CD4-positive, alpha-beta T cell (primary cell): ENCODE measurements around the gene SEC22C. TPM values are rescaled to one million over a fixed set of nuclear protein-coding genes. Genes with fewer than 3 reads are reported as not detected.

Source experiments
- ATAC-seq: fragments of 200-7000 bp; cut with Tn5 transposase; one replicate; pipeline ENCODE4 v1.10.0; 2022; ENCODE audit warnings: mild to moderate bottlenecking; ENCODE audit not compliant: poor library complexity
- CTCF ChIA-PET: fragments of 350-600 bp; sonication (Branson Sonifier 250); formaldehyde crosslinking; loops from one replicate; lab custom pipeline; 2021; ENCODE audit warnings: antibody characterized with exemption, inconsistent platforms; lab: Charles Lee
- POLR2A ChIA-PET: fragments of 350-600 bp; sonication (Branson Sonifier 250); formaldehyde crosslinking; loops from one replicate; lab custom pipeline; 2021; ENCODE audit warnings: antibody characterized with exemption, inconsistent platforms; lab: Charles Lee
- DNase-seq, 14 experiments: peaks; one replicate each; pipeline ENCODE4 v3.0.0-alpha.2; 2013 to 2020; ENCODE audit warnings: mixed read lengths in 2 of 14
- H3K27ac ChIP-seq, 2 donors: one replicate each; pipeline versions ENCODE4 v1.5.1 to v1.7.0; 2013; ENCODE audit warnings: low read length in 2 of 2, low read depth in 1 of 2, mild to moderate bottlenecking in 1 of 2
- H3K27me3 ChIP-seq, 2 experiments: 1 replicate in 1 of 2; 2 replicates in 1 of 2; pipeline versions ENCODE4 v1.6.1 to v1.7.0; 2013; ENCODE audit warnings: low read length in 2 of 2, control low read depth in 1 of 2, mild to moderate bottlenecking in 1 of 2, moderate library complexity in 1 of 2; ENCODE audit not compliant: insufficient read depth in 2 of 2, control insufficient read depth in 1 of 2
- H3K36me3 ChIP-seq: one replicate; pipeline ENCODE4 v1.6.1; 2013; ENCODE audit warnings: low read length, control low read depth; ENCODE audit not compliant: insufficient read depth
- H3K4me1 ChIP-seq: one replicate; pipeline ENCODE4 v1.6.1; 2013; ENCODE audit warnings: low read length, control low read depth; ENCODE audit not compliant: insufficient read depth
- H3K4me3 ChIP-seq: one replicate; pipeline ENCODE4 v1.5.1; 2013; ENCODE audit warnings: mild to moderate bottlenecking, low read length, moderate library complexity
- H3K9me3 ChIP-seq, 2 experiments: 1 replicate in 1 of 2; 2 replicates in 1 of 2; pipeline versions ENCODE4 v1.6.1 to v1.7.0; 2013; ENCODE audit warnings: low read length in 2 of 2, mild to moderate bottlenecking in 2 of 2, control low read depth in 1 of 2, moderate library complexity in 1 of 2; ENCODE audit not compliant: control insufficient read depth in 1 of 2, insufficient read depth in 1 of 2
- H3K27ac Mint-ChIP-seq: one replicate; pipeline ENCODE4 v1.8.0; 2020; ENCODE audit warnings: mixed read lengths
- H3K27me3 Mint-ChIP-seq: one replicate; pipeline ENCODE4 v1.8.0; 2021; ENCODE audit warnings: mixed read lengths
- H3K36me3 Mint-ChIP-seq: one replicate; pipeline ENCODE4 v1.8.0; 2021; ENCODE audit warnings: low read depth, mixed read lengths
- H3K4me1 Mint-ChIP-seq: one replicate; pipeline ENCODE4 v1.8.0; 2021; ENCODE audit warnings: low read depth, mixed read lengths
- H3K4me3 Mint-ChIP-seq: one replicate; pipeline ENCODE4 v1.8.0; 2020; ENCODE audit warnings: mild to moderate bottlenecking, mixed read lengths
- H3K9me3 Mint-ChIP-seq: one replicate; pipeline ENCODE4 v1.8.0; 2020; ENCODE audit warnings: mixed read lengths
- CTCF ChIP-seq: fragments of 200-600 bp; IDR thresholded peaks from one replicate; pipeline ENCODE4 v1.8.0; 2022; ENCODE audit warnings: antibody characterized with exemption, mild to moderate bottlenecking
- intact Hi-C, 2 experiments: fragments of 100-400 bp; cut with DNase I in 1 of 2; cut with micrococcal nuclease in 1 of 2; formaldehyde crosslinking; loops; one replicate each; pipeline versions ENCODE4 v1.15.1 to v1.9.0; 2023 to 2025; cut with DNase I, micrococcal nuclease
- total RNA-seq, 174 experiments: library from RNA in 2 of 174; stranded (reverse) in 2 of 174; gene quantifications; one replicate each; pipeline ENCODE4 v1.2.3 and lab custom pipeline; 2021 to 2026

Gene SEC22C
- total RNA-seq, 2 experiments from 2014 or later, result 73.6 to 75.4 TPM

GRCh38 chr3:42556089-42556632, 25.6 kb downstream of the SEC22C start:
- Mint-ChIP-seq H3K27ac (peak overlapping the region; percentile 92), H3K36me3 (peaks cover 77% of the 10 kb centered on the region), H3K9me3 (no peaks in the 10 kb centered on the region), H3K4me1 (peaks cover 47% of the 10 kb centered on the region), H3K27me3 (no peaks in the 10 kb centered on the region), H3K4me3 (peak overlapping the region; percentile 54)
- H3K4me3 ChIP-seq, result no peak overlapping the region
- H3K27me3 ChIP-seq, result no peaks in the 10 kb centered on the region
- ChIA-PET POLR2A (interaction anchor here (0.7 to 1.2 kb wide), 9 partner anchors 13 to 337 kb away, joined by 3 to 13 read pairs (median 3); partner anchors contain the start of genes NKTR, SEC22C, SS18L2 and VIPR1), CTCF (no interaction called here)
- H3K4me1 ChIP-seq, result peaks cover 41% of the 10 kb centered on the region
- intact Hi-C loops, result loop anchor here in 1 of 2 experiments (2.0 to 5.0 kb wide), 3 partner anchors 27 to 53 kb away; partner anchors contain the start of genes NKTR and VIPR1
- H3K9me3 ChIP-seq, result no peaks in the 10 kb centered on the region
- peak; percentile 31 to 87 (median 46) for DNase-seq
- H3K36me3 ChIP-seq, result peaks cover 53% of the 10 kb centered on the region
- TF ChIP-seq CTCF, result no peak
- ATAC-seq, result peak; percentile 86
- peak overlapping the region; percentile 58 to 73 for H3K27ac ChIP-seq

- DNase-seq, result no peak
- intact Hi-C loops, result no loop called here
- ChIA-PET CTCF (interaction anchor here (1.2 kb wide), 1 partner anchor 49 kb away, joined by 3 read pairs; no protein-coding TSS in a partner anchor), POLR2A (interaction anchor here (1.0 to 2.6 kb wide), 3 partner anchors 12 to 51 kb away, joined by 3 to 8 read pairs (median 4); partner anchors contain the start of gene VIPR1)
- ATAC-seq, result no peak
- peaks cover 44% of the 10 kb centered on the region for H3K36me3 ChIP-seq
- no peaks in the 10 kb centered on the region for H3K27me3 ChIP-seq
- TF ChIP-seq CTCF, result no peak
- H3K4me1 Mint-ChIP-seq, result peaks cover 42% of the 10 kb centered on the region
- no peak overlapping the region for H3K4me3 Mint-ChIP-seq
- H3K4me3 ChIP-seq, result no peak overlapping the region
- H3K27ac Mint-ChIP-seq, result peak overlapping the region; percentile 68
- peaks cover 41% of the 10 kb centered on the region for H3K4me1 ChIP-seq
- no peaks in the 10 kb centered on the region for H3K27me3 Mint-ChIP-seq
- H3K36me3 Mint-ChIP-seq, result peaks cover 80% of the 10 kb centered on the region
- peak overlapping the region in 1 of 2 donors; percentile 9 for H3K27ac ChIP-seq
- H3K9me3 Mint-ChIP-seq, result no peaks in the 10 kb centered on the region
- H3K9me3 ChIP-seq, result no peaks in the 10 kb centered on the region
These were observed 28.9 kb downstream of the SEC22C start for GRCh38 chr3:42552830-42553229.

DNA sequence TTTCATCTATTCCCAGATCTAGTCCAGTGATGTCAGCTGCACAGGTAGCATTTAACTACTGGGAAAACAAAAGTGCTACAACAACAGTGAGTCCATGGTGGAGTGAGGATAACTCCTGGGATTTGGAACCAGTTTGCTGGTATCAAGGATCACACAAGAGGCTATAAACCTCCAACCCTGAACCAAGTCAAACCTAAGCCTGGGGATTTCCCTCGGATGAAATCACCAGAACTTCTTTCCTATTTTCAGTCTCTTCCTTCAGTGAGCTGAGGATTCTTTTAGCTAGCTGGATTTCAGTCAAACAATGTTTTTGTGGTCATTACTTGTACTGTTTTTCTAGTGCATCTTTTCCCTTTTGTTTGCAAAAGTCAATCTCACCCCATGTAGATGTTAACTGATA, 31.5 kb downstream of the SEC22C start:
- peaks cover 65% of the 10 kb centered on the region for H3K36me3 Mint-ChIP-seq
- no peaks in the 10 kb centered on the region for H3K9me3 Mint-ChIP-seq
- Histone ChIP-seq H3K27ac (no peak overlapping the region), H3K4me1 (peaks cover 25% of the 10 kb centered on the region), H3K27me3 (no peaks in the 10 kb centered on the region), H3K4me3 (no peak overlapping the region), H3K36me3 (peaks cover 33% of the 10 kb centered on the region), H3K9me3 (no peaks in the 10 kb centered on the region)
- no peak for ATAC-seq
- no peaks in the 10 kb centered on the region for H3K27me3 Mint-ChIP-seq
- H3K4me1 Mint-ChIP-seq, result peaks cover 22% of the 10 kb centered on the region
- DNase-seq, result no peak
- no peak overlapping the region for H3K4me3 Mint-ChIP-seq
- no peak for TF ChIP-seq CTCF
- no peak overlapping the region for H3K27ac Mint-ChIP-seq
- ChIA-PET POLR2A (interaction anchor here (0.9 kb wide), 1 partner anchor 48 kb away, joined by 3 read pairs; the partner anchor contains the start of gene VIPR1), CTCF (interaction anchor here (4.9 kb wide), 1 partner anchor 48 kb away, joined by 31 read pairs; the partner anchor contains the start of gene VIPR1)
- intact Hi-C loops, result no loop called here
